GM18526 (cell line): Measurements from ENCODE around the gene DSPP.

Experiments used
- POLR2A ChIP-seq: IDR thresholded peaks from 3 replicates; pipeline ENCODE4 v1.6.1; 2011; ENCODE audit not compliant: insufficient read length; ENCODE audit errors: extremely low read depth

The DSPP gene

DNA sequence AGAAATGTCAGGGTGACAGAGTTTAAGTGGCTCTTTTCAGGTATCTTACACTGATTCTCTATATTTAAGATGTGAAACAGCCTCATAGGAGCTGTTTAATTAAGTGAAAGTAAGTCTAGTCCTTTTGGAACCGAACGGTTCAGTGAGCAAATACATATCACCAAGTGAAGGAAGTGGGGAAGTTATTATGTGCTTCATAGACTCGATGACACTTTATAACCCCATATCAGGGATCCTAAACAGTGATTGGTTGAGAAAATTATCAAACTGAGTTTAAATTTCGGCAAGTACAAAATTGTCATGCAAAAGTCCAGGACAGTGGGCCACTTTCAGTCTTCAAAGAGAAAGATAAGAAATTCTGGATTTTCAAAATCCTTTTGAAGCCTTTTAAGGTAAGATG is at the start of gene DSPP:
Gene DSPP, plus strand, starts transcription at position 301 of the 400 bp plus-strand sequence. CDS start 2,380 bp downstream, outside the sequence.
- no peak for TF ChIP-seq POLR2A

DNA sequence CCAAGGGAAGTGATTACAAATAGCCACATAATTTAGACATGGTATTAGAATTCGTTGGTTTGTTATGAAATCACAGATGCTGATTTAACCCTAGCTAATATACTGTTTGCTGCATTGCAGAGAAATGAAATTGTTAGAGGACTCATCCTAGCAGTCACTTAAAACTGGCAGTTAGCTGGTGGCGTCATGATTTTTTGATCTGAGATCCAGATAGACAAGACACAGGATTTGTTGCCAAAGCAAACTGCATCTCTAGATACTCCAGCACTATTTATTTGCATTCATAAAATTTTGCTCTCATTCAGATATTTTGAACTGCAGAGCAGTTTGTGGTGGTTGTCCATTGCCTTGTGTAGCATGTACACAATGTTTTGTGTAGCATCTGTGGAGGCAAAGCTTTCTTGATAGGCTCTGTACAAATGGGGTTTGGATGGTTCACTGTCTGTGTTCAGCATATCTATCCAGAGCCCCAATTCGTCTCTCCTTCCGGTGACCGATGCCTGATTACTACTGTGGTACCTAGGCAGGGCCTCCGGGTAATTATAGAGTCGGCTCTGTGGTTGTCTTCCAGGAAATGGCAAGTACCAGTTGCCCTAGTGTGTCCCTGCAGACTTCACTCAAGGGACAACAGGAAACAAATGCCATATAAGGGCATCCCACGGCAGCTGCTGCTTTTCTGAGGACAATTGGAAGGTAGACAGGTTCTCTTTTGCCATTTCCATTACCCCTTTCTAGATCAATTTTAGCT is 49.1 kb upstream of the DSPP start:
- no peak for TF ChIP-seq POLR2A

DNA sequence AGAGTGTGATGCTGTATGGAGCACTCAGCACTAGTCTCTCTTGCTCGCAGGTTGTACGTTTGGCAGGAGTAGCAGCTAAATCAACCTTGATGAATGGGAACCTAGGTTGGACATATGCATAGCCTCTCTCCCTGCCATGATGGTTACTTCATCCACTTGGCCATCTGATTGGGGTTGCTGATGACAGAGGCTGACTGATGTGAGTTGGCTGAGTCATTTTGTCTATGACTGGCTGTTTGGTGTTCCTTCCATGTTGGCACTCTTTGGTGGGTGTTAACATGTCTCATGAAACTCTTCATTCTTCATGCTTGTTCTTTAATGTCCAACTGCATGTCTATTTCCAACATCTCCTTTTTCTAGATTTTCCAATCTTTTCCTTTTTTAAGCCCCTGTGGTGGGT is 47.5 kb upstream of the DSPP start:
- no peak for TF ChIP-seq POLR2A

DNA sequence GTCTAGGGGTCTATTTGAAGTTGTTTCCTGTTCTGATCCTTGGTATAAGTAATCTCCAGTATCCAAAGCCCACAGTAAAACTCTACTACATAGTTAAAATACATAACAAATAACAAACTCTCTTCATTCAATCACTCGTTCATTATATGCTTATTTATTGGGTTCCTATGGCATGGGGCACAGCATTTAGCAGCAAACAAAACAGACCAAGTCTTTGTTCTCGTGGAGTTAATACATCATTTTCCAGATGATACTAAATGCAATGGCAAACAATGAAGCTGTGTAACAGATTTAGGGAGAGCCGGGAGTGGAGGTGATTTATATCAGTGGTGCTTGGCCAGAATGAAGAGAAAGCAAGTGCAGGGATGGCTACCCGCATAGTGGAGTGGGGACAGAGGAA is 42.6 kb upstream of the DSPP start:
- no peak for TF ChIP-seq POLR2A

DNA sequence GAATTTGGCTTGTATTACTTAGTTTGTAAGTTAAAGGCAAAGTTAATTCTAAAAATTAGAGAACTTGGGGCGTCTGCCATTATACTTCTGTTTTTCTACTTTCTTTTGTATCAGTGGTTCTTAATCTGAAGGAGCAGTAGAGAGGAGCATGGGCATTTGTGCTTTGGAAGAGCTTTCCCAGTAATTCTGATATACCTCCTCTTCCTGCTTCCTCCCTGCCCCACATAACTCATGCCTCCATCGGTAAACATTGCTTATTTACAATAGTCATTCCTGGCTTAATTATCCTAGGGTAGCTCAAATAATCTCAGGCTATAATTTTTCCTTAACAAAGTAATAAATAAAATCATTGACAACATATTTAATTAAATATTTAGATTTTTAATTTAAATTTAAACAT is 42.1 kb upstream of the DSPP start:
- no peak for TF ChIP-seq POLR2A

DNA sequence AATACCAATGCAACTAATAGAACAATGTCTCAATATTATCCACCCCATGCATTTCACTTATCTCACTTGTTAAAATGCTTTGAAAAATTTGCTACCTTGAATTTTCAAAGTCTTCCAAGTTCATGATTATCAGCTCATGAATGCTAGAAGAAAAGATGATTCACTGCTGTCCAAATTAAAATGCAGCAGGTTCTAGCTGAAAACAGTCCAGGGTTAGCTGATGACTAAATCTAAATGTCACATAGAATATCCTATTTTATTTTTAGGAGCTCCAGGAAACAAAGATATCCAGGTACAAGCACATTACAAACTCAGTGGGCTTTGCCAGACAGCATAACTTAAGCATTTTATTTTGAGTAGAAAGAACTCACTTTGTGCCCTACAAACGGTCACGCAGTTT is 41.1 kb upstream of the DSPP start:
- no peak for TF ChIP-seq POLR2A

DNA sequence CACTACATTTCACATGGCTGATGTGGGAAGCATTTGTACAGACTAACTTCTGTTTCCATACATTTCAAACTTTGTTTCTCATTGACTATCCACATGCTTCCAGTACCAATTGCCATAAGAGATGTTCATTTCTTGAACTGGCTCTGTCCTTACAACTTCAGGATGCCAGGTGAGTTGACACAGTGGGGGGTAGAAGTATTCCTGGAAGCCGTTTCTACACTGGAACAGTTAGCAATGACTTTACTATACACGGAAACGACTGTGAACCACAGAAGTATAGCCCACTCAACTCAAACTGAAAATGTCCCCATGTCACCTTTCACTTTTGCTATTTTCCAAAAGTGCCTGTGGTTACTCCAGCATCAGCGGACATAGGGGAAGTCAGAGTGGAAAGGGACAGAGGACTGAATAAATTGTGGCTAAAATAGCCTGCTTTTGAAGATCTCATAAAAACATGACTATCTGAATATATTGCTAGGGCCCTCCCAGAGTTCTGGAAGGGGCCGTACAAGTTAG is 38.0 kb upstream of the DSPP start:
- TF ChIP-seq POLR2A, result no peak

DNA sequence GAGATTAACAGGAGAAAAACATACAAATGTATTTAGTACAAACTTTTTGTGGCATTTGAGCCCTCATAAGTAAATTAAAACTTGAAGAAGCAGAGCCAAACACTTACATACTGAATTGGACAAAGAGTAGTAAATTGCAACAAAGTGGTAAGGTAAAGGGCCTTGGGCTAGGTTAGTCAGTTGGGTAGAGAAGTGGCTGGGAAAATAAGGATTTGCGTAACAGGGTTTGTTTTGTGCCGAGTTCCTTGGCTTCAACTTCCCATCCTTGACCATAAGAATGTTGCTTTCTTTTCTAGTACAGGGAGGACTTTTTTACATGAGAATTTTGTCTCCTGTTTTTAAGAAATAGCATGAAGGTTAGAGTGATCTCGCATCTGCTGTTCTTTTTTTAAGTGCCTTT is 33.3 kb upstream of the DSPP start:
- no peak for TF ChIP-seq POLR2A

DNA sequence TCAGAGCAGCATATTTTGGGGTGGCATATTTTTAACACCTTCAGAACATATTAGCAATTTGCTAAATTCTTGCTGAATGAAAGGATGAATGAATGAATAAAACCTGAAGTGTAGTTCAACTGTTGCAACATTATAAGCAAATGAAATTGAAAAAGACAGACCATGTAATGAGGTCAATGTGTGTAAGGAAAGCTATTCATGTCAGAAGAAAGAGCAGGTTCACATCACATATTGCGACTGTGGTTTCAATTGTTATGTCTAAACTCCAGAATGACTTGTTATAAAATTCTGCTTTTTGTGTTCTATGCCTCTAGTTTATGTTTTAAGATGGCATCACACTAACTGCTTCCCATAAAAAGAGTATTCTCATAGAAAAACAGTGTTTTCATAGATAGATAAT is 32.9 kb upstream of the DSPP start:
- no peak for TF ChIP-seq POLR2A

DNA sequence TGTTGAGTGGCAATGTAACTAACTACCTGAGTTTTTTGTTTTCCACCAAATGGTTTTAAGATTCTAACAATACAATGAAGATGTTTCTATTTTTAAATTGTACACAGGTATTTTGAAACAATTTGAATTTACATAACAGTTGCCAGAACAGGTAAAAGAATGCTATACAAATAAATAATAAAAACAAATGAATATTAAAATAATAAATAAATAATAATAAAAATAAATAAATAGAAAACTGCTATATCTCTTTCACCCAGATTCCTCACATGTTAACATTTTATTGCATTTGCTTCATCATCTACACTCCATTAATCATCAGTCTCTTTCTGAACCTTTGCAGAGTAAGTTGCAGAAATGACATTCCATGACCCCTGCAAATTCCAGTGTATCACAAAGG is 32.3 kb upstream of the DSPP start:
- TF ChIP-seq POLR2A, result no peak

DNA sequence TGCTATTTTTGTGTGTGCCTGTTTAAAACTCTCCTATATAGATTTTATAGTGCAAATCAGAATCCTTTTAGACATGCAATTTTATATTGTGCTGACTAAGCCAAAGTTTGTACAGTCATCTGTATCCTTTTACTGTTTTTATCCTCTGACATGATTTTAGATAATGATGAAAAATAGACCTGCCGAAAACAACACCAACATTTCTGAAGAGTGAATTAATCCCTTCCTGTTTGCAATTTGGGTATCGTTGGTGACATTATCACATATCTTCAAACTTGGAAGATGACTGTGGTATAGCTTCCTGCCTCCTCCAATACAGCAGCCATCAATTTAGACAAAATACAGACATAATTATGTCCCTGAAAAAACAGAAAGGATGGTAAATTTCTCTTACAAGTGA is 28.9 kb upstream of the DSPP start:
- no peak for TF ChIP-seq POLR2A

DNA sequence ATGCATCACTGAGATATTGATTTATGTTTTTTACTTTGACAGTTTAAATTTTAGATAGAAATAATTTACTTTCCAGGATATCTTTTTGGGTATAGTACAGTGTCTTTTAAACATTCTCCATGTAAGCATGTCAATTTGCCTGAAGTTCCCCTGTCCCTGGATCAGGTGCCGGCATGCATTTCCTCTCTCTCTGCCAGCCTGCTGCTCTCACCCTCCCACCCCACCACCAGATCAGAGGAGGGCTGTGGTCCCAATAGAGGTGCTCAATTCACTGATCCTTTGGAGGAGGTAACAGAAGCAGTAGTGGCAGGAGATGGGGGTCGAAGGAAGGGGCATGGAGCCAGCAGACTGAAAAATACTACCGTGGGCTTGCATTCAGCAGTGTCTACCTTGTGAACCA is 28.3 kb upstream of the DSPP start:
- no peak for TF ChIP-seq POLR2A

DNA sequence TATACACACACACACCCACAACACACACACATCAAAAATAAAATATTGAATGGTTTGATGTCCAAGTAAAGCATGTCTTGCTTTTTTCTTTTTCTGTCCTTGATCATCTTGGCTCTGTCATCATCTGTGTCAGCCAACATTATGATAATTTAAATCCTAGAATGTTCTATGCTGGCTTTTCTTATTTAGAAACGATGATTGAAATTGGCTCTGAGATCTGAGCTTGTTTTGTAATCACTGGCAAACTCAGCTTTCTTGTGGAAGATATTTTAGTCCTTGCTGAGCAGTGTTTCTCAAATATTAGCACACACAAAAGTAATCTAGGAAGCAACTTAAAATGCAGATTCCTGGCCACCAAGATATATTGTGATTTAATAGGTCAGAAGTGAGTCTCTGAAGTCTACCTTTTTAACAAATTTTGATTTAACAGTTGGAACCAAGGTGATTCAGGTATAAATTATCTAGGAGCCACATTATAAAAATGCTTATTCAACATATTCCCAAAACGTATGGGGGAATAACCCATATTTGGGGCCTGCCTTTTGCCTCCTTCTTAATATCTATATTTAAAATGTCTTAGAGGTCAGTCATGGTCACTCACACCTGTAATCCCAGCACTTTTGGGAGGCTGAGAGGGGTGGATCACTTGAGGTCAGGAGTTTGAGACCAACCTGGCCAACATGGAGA is 24.0 kb upstream of the DSPP start:
- TF ChIP-seq POLR2A, result no peak

DNA sequence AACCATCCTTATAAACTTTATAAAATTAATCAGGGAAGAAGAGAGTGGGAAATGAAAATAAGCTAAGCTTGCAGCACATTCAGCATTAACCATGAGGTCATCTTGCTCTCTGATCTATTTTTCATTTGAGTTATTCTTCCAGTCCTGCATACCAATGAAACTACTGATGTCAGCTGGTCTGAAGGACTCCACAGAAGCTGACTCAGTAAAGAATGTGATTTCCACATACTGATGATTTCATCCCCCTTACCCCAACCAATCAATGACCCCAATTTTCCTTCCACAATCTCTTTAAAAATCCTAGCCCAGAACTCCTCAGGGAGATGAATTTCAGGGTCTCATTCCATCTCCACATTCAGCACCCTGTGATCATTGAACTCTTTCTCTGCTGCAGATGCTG is 18.8 kb upstream of the DSPP start:
- no peak for TF ChIP-seq POLR2A

DNA sequence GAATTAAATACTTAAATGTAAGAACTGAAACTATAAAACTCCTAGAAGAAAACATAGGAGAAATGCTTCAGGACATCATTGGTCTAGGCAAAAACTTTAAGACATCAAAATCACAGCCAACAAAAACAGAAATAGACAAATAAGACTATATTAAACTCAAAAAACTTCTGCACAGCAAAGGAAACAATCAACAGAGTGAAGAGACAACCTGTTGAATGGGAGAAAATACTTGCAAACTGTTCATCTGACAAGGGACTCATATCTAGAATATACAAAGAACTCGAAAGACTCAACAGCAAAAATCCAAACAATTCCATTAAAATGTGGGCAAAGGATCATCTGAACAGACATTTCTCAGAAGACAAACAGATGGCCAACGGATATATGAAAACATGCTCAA is 16.2 kb upstream of the DSPP start:
- no peak for TF ChIP-seq POLR2A

DNA sequence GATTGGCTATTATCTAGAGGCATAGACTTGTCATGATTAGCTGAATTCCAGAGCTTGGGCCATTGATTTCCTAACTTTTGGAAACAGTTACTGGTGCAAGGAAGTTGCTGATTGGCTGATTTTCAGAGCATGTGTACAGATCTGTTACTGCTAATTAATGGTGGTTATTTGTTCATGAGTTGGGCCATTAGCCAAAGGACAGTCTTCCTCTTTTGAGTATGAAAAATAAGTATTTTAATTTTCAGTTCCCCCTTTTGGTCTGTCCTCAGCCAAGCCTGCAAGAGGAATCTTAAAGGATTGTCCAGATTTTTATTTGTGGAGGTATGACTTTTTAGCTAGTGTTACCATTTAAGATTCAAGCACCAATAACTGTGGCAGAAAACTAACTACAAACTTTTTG is 7.0 kb upstream of the DSPP start:
- TF ChIP-seq POLR2A, result no peak
